ENCODE data around the gene PWWP2B. TPM values are rescaled to one million over a fixed set of nuclear protein-coding genes. Genes with fewer than 3 reads are reported as not detected.

The PWWP2B gene
- total and polyA plus RNA-seq, 9 of the 15 experiments (the other 6 are each of a cell fraction or from before 2014, with no cell fraction given) = 0.07 to 9.2 (median 1.6) TPM; not detected in 1

DNA sequence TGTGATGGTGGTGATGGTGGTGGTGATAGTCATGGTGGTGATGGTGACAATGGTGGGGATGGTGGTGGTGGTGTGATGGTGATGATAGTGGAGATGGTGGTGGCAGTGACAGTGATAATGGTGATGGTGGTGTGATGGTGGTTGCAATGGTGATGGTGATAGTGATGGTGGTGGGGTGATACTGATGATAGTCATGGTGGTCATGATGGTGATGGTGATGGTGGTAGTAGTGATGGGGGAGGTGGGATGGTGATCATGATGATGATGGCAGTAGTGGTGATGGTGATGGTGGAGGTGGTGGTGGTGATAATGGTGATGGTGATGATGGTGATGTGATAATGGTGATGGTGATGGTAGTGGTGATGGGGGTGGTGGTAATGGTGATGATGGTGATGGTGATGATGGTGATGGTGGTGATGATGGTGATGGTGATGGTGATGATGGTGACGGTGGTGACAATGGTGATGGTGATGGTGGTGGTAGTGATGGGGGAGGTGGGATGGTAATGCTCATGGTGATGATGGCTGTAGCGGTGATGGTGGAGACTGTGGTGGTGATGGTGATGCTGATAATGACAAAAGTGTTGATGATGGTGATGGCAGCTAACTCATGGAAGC is 4.7 kb upstream of the PWWP2B start:
- no peak overlapping the region for H3K9ac ChIP-seq (ENCODE audit: insufficient read depth in 1 of 2, low read depth in 2 of 2, low read length in 2 of 2)
- TF ChIP-seq ZNF224 (CRISPR knock-in tag; IDR thresholded peaks at IDR 0.05) = no peak
- no peak for TF ChIP-seq EP300 (IDR thresholded peaks at IDR 0.05; ENCODE audit: low read length)
- no peak for TF ChIP-seq ZNF311 (CRISPR knock-in tag; IDR thresholded peaks at IDR 0.05)
- TF ChIP-seq SNIP1 (IDR thresholded peaks at IDR 0.05; ENCODE audit: low read depth) = no peak
- TF ChIP-seq, protein P1, sequence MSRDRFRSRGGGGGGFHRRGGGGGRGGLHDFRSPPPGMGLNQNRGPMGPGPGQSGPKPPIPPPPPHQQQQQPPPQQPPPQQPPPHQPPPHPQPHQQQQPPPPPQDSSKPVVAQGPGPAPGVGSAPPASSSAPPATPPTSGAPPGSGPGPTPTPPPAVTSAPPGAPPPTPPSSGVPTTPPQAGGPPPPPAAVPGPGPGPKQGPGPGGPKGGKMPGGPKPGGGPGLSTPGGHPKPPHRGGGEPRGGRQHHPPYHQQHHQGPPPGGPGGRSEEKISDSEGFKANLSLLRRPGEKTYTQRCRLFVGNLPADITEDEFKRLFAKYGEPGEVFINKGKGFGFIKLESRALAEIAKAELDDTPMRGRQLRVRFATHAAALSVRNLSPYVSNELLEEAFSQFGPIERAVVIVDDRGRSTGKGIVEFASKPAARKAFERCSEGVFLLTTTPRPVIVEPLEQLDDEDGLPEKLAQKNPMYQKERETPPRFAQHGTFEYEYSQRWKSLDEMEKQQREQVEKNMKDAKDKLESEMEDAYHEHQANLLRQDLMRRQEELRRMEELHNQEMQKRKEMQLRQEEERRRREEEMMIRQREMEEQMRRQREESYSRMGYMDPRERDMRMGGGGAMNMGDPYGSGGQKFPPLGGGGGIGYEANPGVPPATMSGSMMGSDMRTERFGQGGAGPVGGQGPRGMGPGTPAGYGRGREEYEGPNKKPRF (IDR thresholded peaks at IDR 0.05; ENCODE audit: low read depth, low read length) = no peak
- no peak for TF ChIP-seq ZZZ3 (IDR thresholded peaks at IDR 0.05)
- TF ChIP-seq, protein P2, sequence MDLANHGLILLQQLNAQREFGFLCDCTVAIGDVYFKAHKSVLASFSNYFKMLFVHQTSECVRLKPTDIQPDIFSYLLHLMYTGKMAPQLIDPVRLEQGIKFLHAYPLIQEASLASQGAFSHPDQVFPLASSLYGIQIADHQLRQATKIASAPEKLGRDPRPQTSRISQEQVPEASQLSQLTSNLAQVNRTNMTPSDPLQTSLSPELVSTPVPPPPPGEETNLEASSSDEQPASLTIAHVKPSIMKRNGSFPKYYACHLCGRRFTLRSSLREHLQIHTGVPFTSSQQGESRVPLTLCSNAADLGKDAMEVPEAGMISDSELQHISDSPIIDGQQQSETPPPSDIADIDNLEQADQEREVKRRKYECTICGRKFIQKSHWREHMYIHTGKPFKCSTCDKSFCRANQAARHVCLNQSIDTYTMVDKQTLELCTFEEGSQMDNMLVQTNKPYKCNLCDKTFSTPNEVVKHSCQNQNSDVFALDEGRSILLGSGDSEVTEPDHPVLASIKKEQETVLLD (IDR thresholded peaks at IDR 0.05) = no peak
- TF ChIP-seq ETV6 (IDR thresholded peaks at IDR 0.05; ENCODE audit: borderline replicate concordance in 1 of 2, low read depth in 2 of 2, low read length in 1 of 2) = no peak
- no peak for TF ChIP-seq ETV6 (CRISPR knock-in tag; IDR thresholded peaks at IDR 0.05; ENCODE audit: borderline replicate concordance)
- TF ChIP-seq TGIF2 (CRISPR knock-in tag; IDR thresholded peaks at IDR 0.05) = no peak
- no peak for TF ChIP-seq NFRKB (IDR thresholded peaks at IDR 0.05; ENCODE audit: low read depth)
- no peak for TF ChIP-seq MTA2 (IDR thresholded peaks at IDR 0.05; ENCODE audit: low read depth)

More for the DNA sequence above, 4.7 kb upstream of the PWWP2B start:
- DNase-seq (ENCODE audit: extremely low read depth in 1 of 4, low spot score in 3 of 4) (no peak), FAIRE-seq (no peak), ATAC-seq (no peak)
- Histone ChIP-seq H3K36me3 (ENCODE audit: control insufficient read depth, insufficient read depth, low read length) (no peaks in the 10 kb centered on the region), H3K9me3 (replicated peaks; ENCODE audit: control insufficient read depth, insufficient read depth, low read depth, low read length) (no peaks in the 10 kb centered on the region), H3K79me2 (ENCODE audit: control insufficient read depth, insufficient read depth, low read length) (no peaks in the 10 kb centered on the region), H3K4me3 (no peak overlapping the region), H3K27ac (ENCODE audit: extremely low read depth, low read depth, low read length) (no peak overlapping the region), H3K4me1 (replicated peaks in 1 of 2; ENCODE audit: control insufficient read depth in 2 of 2, insufficient read depth in 2 of 2, low read length in 2 of 2) (peaks cover 0 to 48% of the 10 kb centered on the region in 2 experiments; a peak in 2 of 5 replicates), H3K9me1 (ENCODE audit: control insufficient read depth, insufficient read depth, low read length) (no peaks in the 10 kb centered on the region), H3K27me3 (ENCODE audit: control insufficient read depth in 2 of 2, insufficient read depth in 2 of 2, low read length in 2 of 2) (no peaks in the 10 kb centered on the region), H3K4me2 (ENCODE audit: insufficient read depth, low read length) (no peak overlapping the region), H2AFZ (ENCODE audit: low read depth, low read length) (no peak overlapping the region), H4K20me1 (replicated peaks; ENCODE audit: control insufficient read depth, insufficient read depth, low read length) (no peaks in the 10 kb centered on the region)
- ChIA-PET POLR2A (no interaction called here), CTCF (ENCODE audit: low intra/inter-chr PET ratio) (no interaction called here)
- in situ Hi-C loops (cut with MboI) (loop anchor here (5.0 kb wide), 1 partner anchor 60 kb away; no protein-coding TSS in a partner anchor), intact Hi-C loops (cut with micrococcal nuclease) (loop anchor here (5.0 kb wide), 1 partner anchor 245 kb away; no protein-coding TSS in a partner anchor)
- WGBS (ENCODE audit: insufficient coverage, low coverage, missing lambda C conversion rate) = 0% methylated on average over 1 of the region's 2 CpGs
- BruUV-seq (replicated peaks) = no TSS peak

All from K562 (cell line).